K562 (cell line): ENCODE measurements around the gene NQO2. TPM values are rescaled to one million over a fixed set of nuclear protein-coding genes. Genes with fewer than 3 reads are reported as not detected.

Source experiments
- ATAC-seq: fragments of 200-7000 bp; cut with Tn5 transposase; 3 replicates; pipeline ENCODE4 v1.9.1; 2020; ENCODE audit warnings: moderate library complexity
- BruUV-seq: library from RNA; stranded (reverse); fragments of 400-500 nt; replicated peaks from 2 replicates; lab custom pipeline; 2021; lab: Mats Ljungman, UMichigan
- CTCF ChIA-PET: fragments of 300-600 bp; formaldehyde crosslinking; extraction: SDS; loops from one replicate; lab custom pipeline; 2021; ENCODE audit warnings: low intra/inter-chr PET ratio; lab: Yijun Ruan, JAX
- POLR2A ChIA-PET: fragments of 300-600, 350-650 bp; sonication (Branson Sonifier 250); formaldehyde crosslinking; extraction: SDS; loops from one replicate; lab custom pipeline; 2021; ENCODE audit warnings: antibody characterized with exemption, inconsistent platforms; lab: Yijun Ruan, JAX
- DNase-seq, 4 experiments: peaks; one replicate each; pipeline versions ENCODE4 v3.0.0 to v3.0.0-alpha.2; 2011 to 2018; ENCODE audit warnings: low spot score in 3 of 4, mixed read lengths in 3 of 4; ENCODE audit errors: extremely low read depth in 1 of 4
- FAIRE-seq: peaks from 2 replicates; lab custom pipeline; 2011; peaks lifted over from hg19 to GRCh38; lab: Jason Lieb, UNC
- H2AFZ ChIP-seq: 2 replicates; pipeline ENCODE4 v1.6.0; 2011; ENCODE audit warnings: low read depth, low read length, control low read depth, inconsistent platforms
- H3K27ac ChIP-seq: fragments of 200-600 bp; 3 replicates; pipeline ENCODE4 v1.8.0; 2011; ENCODE audit warnings: low read depth, mild to moderate bottlenecking, control low read depth, inconsistent platforms, low read length, moderate library complexity, mixed read lengths; ENCODE audit errors: extremely low read depth
- H3K27me3 ChIP-seq, 2 experiments: fragments of 300-600 bp in 1 of 2; 2 replicates in 1 of 2; 3 replicates in 1 of 2; pipeline versions ENCODE4 v1.6.0 to v1.8.0; 2011; ENCODE audit warnings: inconsistent platforms in 2 of 2, low read length in 2 of 2, mild to moderate bottlenecking in 1 of 2, mixed read lengths in 1 of 2, moderate library complexity in 1 of 2; ENCODE audit not compliant: control insufficient read depth in 2 of 2, insufficient read depth in 2 of 2
- H3K36me3 ChIP-seq: fragments of 300-600 bp; 3 replicates; pipeline ENCODE4 v1.8.0; 2011; ENCODE audit warnings: mild to moderate bottlenecking, low read length, inconsistent platforms; ENCODE audit not compliant: control insufficient read depth, insufficient read depth
- H3K4me1 ChIP-seq, 2 experiments: fragments of 200-600 bp in 1 of 2; replicated peaks in 1 of 2; 2 replicates in 1 of 2; 3 replicates in 1 of 2; pipeline versions ENCODE4 v1.5.1 to v1.8.0; 2011; ENCODE audit warnings: inconsistent platforms in 2 of 2, low read length in 2 of 2, mild to moderate bottlenecking in 1 of 2, mixed read lengths in 1 of 2, moderate library complexity in 1 of 2; ENCODE audit not compliant: control insufficient read depth in 2 of 2, insufficient read depth in 2 of 2
- H3K4me2 ChIP-seq: 2 replicates; pipeline ENCODE4 v1.6.1; 2011; ENCODE audit warnings: low read length, control low read depth, inconsistent platforms, mixed read lengths; ENCODE audit not compliant: insufficient read depth
- H3K4me3 ChIP-seq: fragments of 200-600 bp; sonication (generic), shearing (Covaris generic); 2 replicates; pipeline ENCODE4 v1.5.1; 2016; ENCODE audit warnings: control low read depth, inconsistent platforms
- H3K79me2 ChIP-seq: fragments of 200-600 bp; 3 replicates; pipeline ENCODE4 v1.8.0; 2011; ENCODE audit warnings: low read length, inconsistent platforms; ENCODE audit not compliant: control insufficient read depth, insufficient read depth
- H3K9ac ChIP-seq, 2 experiments: 2 replicates each; pipeline versions ENCODE4 v1.6.0 to v1.6.1; 2011; ENCODE audit warnings: low read depth in 2 of 2, low read length in 2 of 2, control low read depth in 1 of 2, inconsistent platforms in 1 of 2, mild to moderate bottlenecking in 1 of 2, mixed read lengths in 1 of 2; ENCODE audit not compliant: insufficient read depth in 1 of 2
- H3K9me1 ChIP-seq: one replicate; pipeline ENCODE4 v1.6.0; 2011; ENCODE audit warnings: inconsistent platforms, mild to moderate bottlenecking, low read length, moderate library complexity; ENCODE audit not compliant: control insufficient read depth, insufficient read depth
- H3K9me3 ChIP-seq: replicated peaks from 2 replicates; pipeline ENCODE4 v1.5.1; 2011; ENCODE audit warnings: low read depth, low read length, inconsistent platforms; ENCODE audit not compliant: control insufficient read depth, insufficient read depth
- H4K20me1 ChIP-seq: replicated peaks from 2 replicates; pipeline ENCODE4 v1.6.1; 2011; ENCODE audit warnings: low read length, inconsistent platforms, mixed read lengths; ENCODE audit not compliant: control insufficient read depth, insufficient read depth
- ARID1B ChIP-seq: fragments of 450-650 bp; IDR thresholded peaks from 2 replicates; pipeline ENCODE4 v1.6.1; 2016; ENCODE audit warnings: antibody characterized with exemption, mild to moderate bottlenecking, inconsistent platforms
- E2F3 ChIP-seq: fragments of 250-450 bp; sonication (Bioruptor Pico); IDR thresholded peaks from 2 replicates; pipeline ENCODE4 v1.4.0; 2020; ENCODE audit warnings: mild to moderate bottlenecking
- FOXK1 ChIP-seq: sonication (generic); formaldehyde crosslinking; IDR thresholded peaks from 2 replicates; pipeline ENCODE4 v1.8.0; 2022; ENCODE audit warnings: missing genetic modification reagents, mild to moderate bottlenecking, borderline replicate concordance
- MCM7 ChIP-seq, 2 experiments: fragments of 450-650 bp; IDR thresholded peaks; 2 replicates each; pipeline ENCODE4 v1.6.1; 2016 to 2018
- NFE2 ChIP-seq: IDR thresholded peaks from 2 replicates; pipeline ENCODE4 v1.6.1; 2014; ENCODE audit warnings: antibody characterized with exemption, low read depth
- NONO ChIP-seq, 2 experiments: fragments of 200-400 bp in 1 of 2; fragments of 450-650 bp in 1 of 2; formaldehyde crosslinking in 1 of 2; IDR thresholded peaks; 2 replicates each; pipeline ENCODE4 v1.6.1; 2017; ENCODE audit warnings: low read depth in 2 of 2, mild to moderate bottlenecking in 2 of 2, moderate library complexity in 2 of 2, low read length in 1 of 2
- RBFOX2 ChIP-seq: fragments of 200-400 bp; formaldehyde crosslinking; IDR thresholded peaks from 2 replicates; pipeline ENCODE4 v1.6.1; 2017; ENCODE audit warnings: low read depth, mild to moderate bottlenecking, low read length, moderate library complexity
- RBM34 ChIP-seq: fragments of 200-400 bp; formaldehyde crosslinking; IDR thresholded peaks from 2 replicates; pipeline ENCODE4 v1.6.1; 2018; ENCODE audit warnings: low read length, borderline replicate concordance; ENCODE audit not compliant: insufficient read depth
- SIRT6 ChIP-seq: IDR thresholded peaks from one replicate; pipeline ENCODE4 v1.6.1; 2012; ENCODE audit warnings: low read depth, mild to moderate bottlenecking, control low read depth, inconsistent platforms, low read length, moderate library complexity
- SP1 ChIP-seq: sonication (generic); formaldehyde crosslinking; IDR thresholded peaks from 2 replicates; pipeline ENCODE4 v1.8.1; 2022; ENCODE audit warnings: mild to moderate bottlenecking, missing genetic modification reagents
- YY1 ChIP-seq, 3 experiments: IDR thresholded peaks; 2 replicates each; pipeline ENCODE4 v1.6.1; 2011; ENCODE audit warnings: low read length in 2 of 3, mild to moderate bottlenecking in 2 of 3, moderate library complexity in 2 of 3, borderline replicate concordance in 1 of 3, control low read depth in 1 of 3, low read depth in 1 of 3; ENCODE audit not compliant: insufficient read depth in 3 of 3, insufficient replicate concordance in 2 of 3, control insufficient read depth in 1 of 3, insufficient read length in 1 of 3; ENCODE audit errors: extremely low read depth in 1 of 3
- ZNF24 ChIP-seq: fragments of 450-650 bp; IDR thresholded peaks from 2 replicates; pipeline ENCODE4 v1.6.1; 2016
- ZNF398 ChIP-seq: fragments of 250-450 bp; sonication (Bioruptor Pico); IDR thresholded peaks from 2 replicates; pipeline ENCODE4 v1.8.0; 2021; ENCODE audit warnings: moderate library complexity, mild to moderate bottlenecking, inconsistent platforms
- ZNF561 ChIP-seq: fragments of 450-650 bp; formaldehyde crosslinking; conservative IDR thresholded peaks from 2 replicates; pipeline ENCODE4 v1.4.0; 2020; ENCODE audit warnings: mild to moderate bottlenecking, moderate library complexity
- ZNF57 ChIP-seq: fragments of 450-650 bp; formaldehyde crosslinking; IDR thresholded peaks from 2 replicates; pipeline ENCODE4 v1.4.0; 2020; ENCODE audit warnings: mild to moderate bottlenecking, moderate library complexity
- ZNF780A ChIP-seq: fragments of 250-450 bp; sonication (Bioruptor Pico); IDR thresholded peaks from 2 replicates; pipeline ENCODE4 v1.5.0; 2021; ENCODE audit warnings: mild to moderate bottlenecking
- WGBS: fragments of 100-300 bp; shearing (Covaris generic); methylation state at CpG from one replicate; pipeline ENCODE4 v1.1.6; 2016; ENCODE audit warnings: low coverage, mixed read lengths; ENCODE audit not compliant: insufficient coverage; ENCODE audit errors: missing lambda C conversion rate; 5-methylcytosine and 5-hydroxymethylcytosine counted together
- in situ Hi-C: fragments of 300-500 bp; cut with MboI; formaldehyde crosslinking; loops from 4 replicates; pipeline ENCODE4 v1.15.0; 2018; ENCODE audit warnings: inconsistent platforms, mixed read lengths
- intact Hi-C: fragments of 100-400 bp; cut with micrococcal nuclease; formaldehyde crosslinking; loops from 2 replicates; pipeline ENCODE4 v1.14.2; 2022
- polyA plus RNA-seq, 8 experiments: library from polyadenylated mRNA; depleted of rRNA in 4 of 8; stranded (reverse) in 5 of 8; unstranded in 3 of 8; fragments of >200 nt; fragmentation: Nextera tagmentation in 2 of 8; fragmentation: Illumina TruSeq in 1 of 8; extraction: Ambion mirVana in 2 of 8; extraction: Trizol in 1 of 8; gene quantifications; 2 replicates each; pipeline versions ENCODE4 v1.2.1 to v1.2.3, GENCODE V29; 2011 to 2014; ENCODE audit warnings: inconsistent platforms in 1 of 8, missing spikeins in 1 of 8
- total RNA-seq, 7 experiments: library from RNA; depleted of rRNA in 6 of 7; stranded (reverse); fragments of >200 nt in 6 of 7; fragmentation: Illumina TruSeq in 2 of 7; extraction: Trizol in 2 of 7; gene quantifications; 2 replicates each; pipeline versions ENCODE4 v1.2.1 to v1.2.3, GENCODE V29; 2011 to 2021; ENCODE audit warnings: low replicate concordance in 1 of 7

The NQO2 gene
- total and polyA plus RNA-seq, 9 of the 15 experiments (the other 6 are each of a cell fraction or from before 2014, with no cell fraction given) = 54.6 to 214 (median 116) TPM

GRCh38 chr6:3022765-3023662 lies 23.3 kb downstream of the NQO2 start (continued):
- TF ChIP-seq ZNF561 = no peak
- no peak for TF ChIP-seq FOXK1 (CRISPR knock-in tag)
- peak; percentile 10; the same call in 1 of the 2 replicates for TF ChIP-seq RBFOX2
- no peak for TF ChIP-seq E2F3 (CRISPR knock-in tag)

GRCh38 chr6:3023663-3024483 lies 24.2 kb downstream of the NQO2 start:
- H3K27me3 ChIP-seq = no peaks in the 10 kb centered on the region
- 4% methylated on average over 32 of the region's 32 CpGs for WGBS
- ChIA-PET CTCF (interaction anchor here (0.5 kb wide), 1 partner anchor 184 kb away, joined by 3 read pairs; no protein-coding TSS in a partner anchor), POLR2A (interaction anchor here (0.7 to 6.4 kb wide), 16 partner anchors 11 to 997 kb away, joined by 3 to 87 read pairs (median 4); partner anchors contain the start of gene NQO2)
- H4K20me1 ChIP-seq = no peaks in the 10 kb centered on the region
- H3K27ac ChIP-seq = peak overlapping the region; percentile 98
- peak overlapping the region; percentile 75 for H3K4me3 ChIP-seq
- BruUV-seq = TSS peak; percentile 78
- H3K9me1 ChIP-seq = no peaks in the 10 kb centered on the region
- peak overlapping the region; percentile 99 for H3K4me2 ChIP-seq
- intact Hi-C loops = loop anchor here (1.0 to 2.0 kb wide), 2 partner anchors 23 to 29 kb away; no protein-coding TSS in a partner anchor
- no peaks in the 10 kb centered on the region for H3K9me3 ChIP-seq
- DNase-seq (peak; percentile 96 to 100 (median 96)), ATAC-seq (peak; percentile 90), FAIRE-seq (peak; percentile 97)
- H3K4me1 ChIP-seq = peaks cover 32 to 46% of the 10 kb centered on the region in 2 experiments
- H3K36me3 ChIP-seq = peaks cover 33% of the 10 kb centered on the region
- H2AFZ ChIP-seq = peak overlapping the region; percentile 83
- H3K9ac ChIP-seq = peak overlapping the region; percentile 94 to 96
- in situ Hi-C loops = no loop called here
- peaks cover 55% of the 10 kb centered on the region for H3K79me2 ChIP-seq
- TF ChIP-seq MCM7 (IDR thresholded peaks at IDR 0.05) (no peak), ZNF24 (peak; percentile 70), NFE2 (peak; percentile 100), SP1 (CRISPR knock-in tag) (peak; percentile 93), ZNF57 (CRISPR knock-in tag) (no peak), ARID1B (peak; percentile 86), NONO (IDR thresholded peaks at IDR 0.05; ENCODE audit: low read depth in 2 of 2, low read length in 1 of 2) (peak in 1 of 2 experiments; percentile 67; a peak in 1 of 4 replicates), ZNF398 (CRISPR knock-in tag) (no peak; the same call in 1 of the 2 replicates), YY1 (IDR thresholded peaks at IDR 0.05; ENCODE audit: borderline replicate concordance in 1 of 3, control insufficient read depth in 1 of 3, extremely low read depth in 1 of 3, insufficient read depth in 3 of 3, insufficient read length in 1 of 3, insufficient replicate concordance in 2 of 3, low read depth in 1 of 3, low read length in 2 of 3) (peak in 2 of 3 experiments; percentile 61 to 67), RBM34 (no peak), ZNF780A (CRISPR knock-in tag) (no peak), SIRT6 (no peak)
